Measurements from ENCODE around the gene MYH6.

DNA sequence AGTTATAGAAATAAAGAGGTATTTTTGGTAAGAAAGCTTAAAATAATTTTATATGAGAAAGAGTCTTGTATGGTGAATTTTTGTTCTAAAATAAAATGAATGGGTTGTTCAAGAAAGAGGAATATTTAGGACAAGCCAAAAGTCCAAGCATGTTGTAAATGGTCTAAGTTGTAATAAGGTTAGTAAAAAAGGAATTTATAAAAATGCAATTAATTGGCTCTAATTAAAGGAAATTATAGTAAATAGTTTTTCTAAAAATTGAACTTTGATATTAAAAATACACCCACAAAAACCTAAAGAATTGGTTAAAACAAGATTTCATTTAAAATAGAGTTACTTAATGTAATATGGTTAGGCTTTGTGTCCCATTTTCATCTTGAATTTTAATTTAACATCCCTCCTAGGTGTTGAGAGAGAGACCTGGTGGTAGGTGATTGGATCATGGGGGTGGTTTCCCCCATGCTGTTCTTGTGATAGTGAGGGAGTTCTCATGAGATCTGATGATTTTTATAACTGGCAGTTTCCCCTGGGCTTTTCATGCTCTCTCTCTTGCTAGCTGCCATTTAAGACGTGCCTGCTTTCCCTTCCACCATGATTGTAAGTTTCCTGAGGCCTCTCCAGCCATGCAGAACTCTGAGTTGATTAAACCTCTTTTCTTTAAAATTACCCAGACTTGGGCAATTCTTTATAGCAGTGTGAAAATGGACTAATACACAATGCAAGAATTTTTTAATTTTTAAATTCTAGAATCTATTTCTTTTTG lies 68.4 kb downstream of the MYH6 start:
- no peak for TF ChIP-seq POLR2A (IDR thresholded peaks at IDR 0.05)
- TF ChIP-seq, protein P1, sequence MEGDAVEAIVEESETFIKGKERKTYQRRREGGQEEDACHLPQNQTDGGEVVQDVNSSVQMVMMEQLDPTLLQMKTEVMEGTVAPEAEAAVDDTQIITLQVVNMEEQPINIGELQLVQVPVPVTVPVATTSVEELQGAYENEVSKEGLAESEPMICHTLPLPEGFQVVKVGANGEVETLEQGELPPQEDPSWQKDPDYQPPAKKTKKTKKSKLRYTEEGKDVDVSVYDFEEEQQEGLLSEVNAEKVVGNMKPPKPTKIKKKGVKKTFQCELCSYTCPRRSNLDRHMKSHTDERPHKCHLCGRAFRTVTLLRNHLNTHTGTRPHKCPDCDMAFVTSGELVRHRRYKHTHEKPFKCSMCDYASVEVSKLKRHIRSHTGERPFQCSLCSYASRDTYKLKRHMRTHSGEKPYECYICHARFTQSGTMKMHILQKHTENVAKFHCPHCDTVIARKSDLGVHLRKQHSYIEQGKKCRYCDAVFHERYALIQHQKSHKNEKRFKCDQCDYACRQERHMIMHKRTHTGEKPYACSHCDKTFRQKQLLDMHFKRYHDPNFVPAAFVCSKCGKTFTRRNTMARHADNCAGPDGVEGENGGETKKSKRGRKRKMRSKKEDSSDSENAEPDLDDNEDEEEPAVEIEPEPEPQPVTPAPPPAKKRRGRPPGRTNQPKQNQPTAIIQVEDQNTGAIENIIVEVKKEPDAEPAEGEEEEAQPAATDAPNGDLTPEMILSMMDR (IDR thresholded peaks at IDR 0.05), result no peak
